ENCODE measurements around the gene DENND4A.

DNA sequence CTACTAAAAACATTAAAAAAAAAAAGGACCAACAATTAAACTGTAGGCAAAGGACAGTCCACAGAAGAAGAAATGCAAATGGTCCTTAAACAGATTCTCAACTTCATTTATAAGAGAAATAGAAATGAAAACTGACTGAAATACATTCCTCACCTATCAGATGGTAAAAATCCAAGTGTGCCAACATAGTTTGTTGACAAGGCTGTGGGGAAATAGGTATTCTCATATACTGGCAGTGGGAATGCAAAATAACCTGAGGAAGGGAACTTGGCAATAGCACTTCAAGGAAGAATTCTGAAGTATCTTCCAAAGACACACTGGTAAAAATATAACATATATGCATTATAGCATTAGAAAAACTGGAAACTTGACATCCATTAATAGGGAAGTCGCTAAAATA is 116.5 kb downstream of the DENND4A start:
- TF ChIP-seq, protein P1, sequence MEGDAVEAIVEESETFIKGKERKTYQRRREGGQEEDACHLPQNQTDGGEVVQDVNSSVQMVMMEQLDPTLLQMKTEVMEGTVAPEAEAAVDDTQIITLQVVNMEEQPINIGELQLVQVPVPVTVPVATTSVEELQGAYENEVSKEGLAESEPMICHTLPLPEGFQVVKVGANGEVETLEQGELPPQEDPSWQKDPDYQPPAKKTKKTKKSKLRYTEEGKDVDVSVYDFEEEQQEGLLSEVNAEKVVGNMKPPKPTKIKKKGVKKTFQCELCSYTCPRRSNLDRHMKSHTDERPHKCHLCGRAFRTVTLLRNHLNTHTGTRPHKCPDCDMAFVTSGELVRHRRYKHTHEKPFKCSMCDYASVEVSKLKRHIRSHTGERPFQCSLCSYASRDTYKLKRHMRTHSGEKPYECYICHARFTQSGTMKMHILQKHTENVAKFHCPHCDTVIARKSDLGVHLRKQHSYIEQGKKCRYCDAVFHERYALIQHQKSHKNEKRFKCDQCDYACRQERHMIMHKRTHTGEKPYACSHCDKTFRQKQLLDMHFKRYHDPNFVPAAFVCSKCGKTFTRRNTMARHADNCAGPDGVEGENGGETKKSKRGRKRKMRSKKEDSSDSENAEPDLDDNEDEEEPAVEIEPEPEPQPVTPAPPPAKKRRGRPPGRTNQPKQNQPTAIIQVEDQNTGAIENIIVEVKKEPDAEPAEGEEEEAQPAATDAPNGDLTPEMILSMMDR (IDR thresholded peaks at IDR 0.05), result no peak
- no peak for TF ChIP-seq EP300 (IDR thresholded peaks at IDR 0.05)
- no peak for TF ChIP-seq POLR2AphosphoS5 (IDR thresholded peaks at IDR 0.05)
- no peak for TF ChIP-seq POLR2A (IDR thresholded peaks at IDR 0.05; ENCODE audit: low read depth)
